GM03348 (cell line): ENCODE data around the gene CLDN24.
A peak's percentile ranks its signal among the peaks of the same experiment; 100 is the strongest.
"Not testable (repeated sequence)": the region's sequence is repeated elsewhere in the genome, so short reads cannot be mapped to it uniquely, and the experiment has no call there.

ENCODE experiments used
- DNase-seq: peaks from one replicate; pipeline ENCODE4 v3.0.0; 2012; ENCODE audit warnings: low spot score

CLDN24 gene

GRCh38 chr4:183347146-183347545 lies 24.9 kb upstream of the CLDN24 start:
- DNase-seq, result no peak

- no peak for DNase-seq
These were observed 23.0 kb upstream of the CLDN24 start for GRCh38 chr4:183345261-183345660.

- no peak for DNase-seq
These were observed 22.5 kb upstream of the CLDN24 start for GRCh38 chr4:183344523-183345255.

- DNase-seq, result no peak
These were observed 21.5 kb upstream of the CLDN24 start for GRCh38 chr4:183343730-183344129.

- DNase-seq, result no peak
These were observed 20.6 kb upstream of the CLDN24 start for GRCh38 chr4:183342541-183343533.

- DNase-seq, result no peak
These were observed 15.6 kb upstream of the CLDN24 start for GRCh38 chr4:183337833-183338232.

GRCh38 chr4:183337349-183337748 lies 15.1 kb upstream of the CLDN24 start:
- DNase-seq, result no peak

GRCh38 chr4:183335369-183335940 lies 13.2 kb upstream of the CLDN24 start:
- DNase-seq, result peak; percentile 84

GRCh38 chr4:183333983-183334382 lies 11.8 kb upstream of the CLDN24 start:
- DNase-seq, result no peak

- DNase-seq, result no peak
These were observed 11.0 kb upstream of the CLDN24 start for GRCh38 chr4:183333202-183333601.

- DNase-seq, result no peak
These were observed 10.2 kb upstream of the CLDN24 start for GRCh38 chr4:183332447-183332846.

- DNase-seq, result no peak
These were observed 8.6 kb upstream of the CLDN24 start for GRCh38 chr4:183330841-183331240.

GRCh38 chr4:183329954-183330742 lies 7.9 kb upstream of the CLDN24 start:
- no peak for DNase-seq

- DNase-seq, result no peak
These were observed 7.0 kb upstream of the CLDN24 start for GRCh38 chr4:183329244-183329643.

- DNase-seq, result no peak
These were observed 6.6 kb upstream of the CLDN24 start for GRCh38 chr4:183328832-183329231.

GRCh38 chr4:183327827-183328226 lies 5.6 kb upstream of the CLDN24 start:
- no peak for DNase-seq

GRCh38 chr4:183326853-183327252 lies 4.6 kb upstream of the CLDN24 start:
- no peak for DNase-seq

GRCh38 chr4:183326387-183326786 lies 4.2 kb upstream of the CLDN24 start:
- not testable (repeated sequence) for DNase-seq

GRCh38 chr4:183324619-183325018 lies 2.4 kb upstream of the CLDN24 start:
- DNase-seq, result no peak

GRCh38 chr4:183324056-183324455 lies 1.8 kb upstream of the CLDN24 start:
- not testable (repeated sequence) for DNase-seq

- no peak for DNase-seq
These were observed 1.1 kb upstream of the CLDN24 start for GRCh38 chr4:183323295-183323694.

- DNase-seq, result no peak
These were observed 710 bp downstream of the CLDN24 start for GRCh38 chr4:183321516-183321915.
